ENCODE results near the gene ISYNA1. TPM values are rescaled to one million over a fixed set of nuclear protein-coding genes. Genes with fewer than 3 reads are reported as not detected.

ISYNA1 gene
- total RNA-seq, 1 donor from 2014 or later: 30.6 TPM

DNA sequence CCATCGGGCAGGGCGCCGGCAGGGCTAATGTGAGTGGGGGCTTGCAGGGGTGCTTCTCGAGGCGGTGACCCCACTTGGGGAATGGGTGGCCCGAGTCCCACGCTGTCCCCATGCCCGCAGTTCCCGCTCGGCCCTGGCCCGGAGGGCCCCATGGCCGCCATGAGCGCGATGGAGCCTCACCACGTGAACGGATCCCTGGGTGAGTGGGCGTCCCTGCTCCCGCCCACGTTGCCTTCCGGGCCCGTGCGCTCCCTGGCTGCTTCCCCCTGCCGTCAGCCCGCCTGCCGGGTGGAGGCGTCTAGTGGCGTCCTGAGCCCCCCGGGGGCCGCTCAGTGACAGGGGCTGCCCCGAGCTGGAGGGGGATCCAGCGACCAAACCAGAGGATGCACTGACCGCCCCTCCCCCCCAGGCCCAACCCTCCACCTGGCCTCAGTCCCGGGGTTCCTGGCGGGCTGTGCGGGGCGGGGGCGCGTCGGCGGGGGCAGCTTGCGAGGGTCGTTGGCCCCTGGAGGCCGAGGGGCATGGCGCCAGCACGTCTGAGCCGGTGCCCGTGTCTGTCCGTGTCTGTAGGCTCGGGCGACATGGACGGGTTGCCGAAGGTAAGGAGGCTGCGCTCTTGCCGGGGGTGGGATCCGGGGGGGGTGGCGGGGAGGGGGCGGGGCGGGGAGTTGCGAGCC is 4.8 kb downstream of the ISYNA1 start:
- ATAC-seq: no peak
- TF ChIP-seq, protein P1, sequence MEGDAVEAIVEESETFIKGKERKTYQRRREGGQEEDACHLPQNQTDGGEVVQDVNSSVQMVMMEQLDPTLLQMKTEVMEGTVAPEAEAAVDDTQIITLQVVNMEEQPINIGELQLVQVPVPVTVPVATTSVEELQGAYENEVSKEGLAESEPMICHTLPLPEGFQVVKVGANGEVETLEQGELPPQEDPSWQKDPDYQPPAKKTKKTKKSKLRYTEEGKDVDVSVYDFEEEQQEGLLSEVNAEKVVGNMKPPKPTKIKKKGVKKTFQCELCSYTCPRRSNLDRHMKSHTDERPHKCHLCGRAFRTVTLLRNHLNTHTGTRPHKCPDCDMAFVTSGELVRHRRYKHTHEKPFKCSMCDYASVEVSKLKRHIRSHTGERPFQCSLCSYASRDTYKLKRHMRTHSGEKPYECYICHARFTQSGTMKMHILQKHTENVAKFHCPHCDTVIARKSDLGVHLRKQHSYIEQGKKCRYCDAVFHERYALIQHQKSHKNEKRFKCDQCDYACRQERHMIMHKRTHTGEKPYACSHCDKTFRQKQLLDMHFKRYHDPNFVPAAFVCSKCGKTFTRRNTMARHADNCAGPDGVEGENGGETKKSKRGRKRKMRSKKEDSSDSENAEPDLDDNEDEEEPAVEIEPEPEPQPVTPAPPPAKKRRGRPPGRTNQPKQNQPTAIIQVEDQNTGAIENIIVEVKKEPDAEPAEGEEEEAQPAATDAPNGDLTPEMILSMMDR (IDR thresholded peaks at IDR 0.05): no peak
- no peak for DNase-seq

DNA sequence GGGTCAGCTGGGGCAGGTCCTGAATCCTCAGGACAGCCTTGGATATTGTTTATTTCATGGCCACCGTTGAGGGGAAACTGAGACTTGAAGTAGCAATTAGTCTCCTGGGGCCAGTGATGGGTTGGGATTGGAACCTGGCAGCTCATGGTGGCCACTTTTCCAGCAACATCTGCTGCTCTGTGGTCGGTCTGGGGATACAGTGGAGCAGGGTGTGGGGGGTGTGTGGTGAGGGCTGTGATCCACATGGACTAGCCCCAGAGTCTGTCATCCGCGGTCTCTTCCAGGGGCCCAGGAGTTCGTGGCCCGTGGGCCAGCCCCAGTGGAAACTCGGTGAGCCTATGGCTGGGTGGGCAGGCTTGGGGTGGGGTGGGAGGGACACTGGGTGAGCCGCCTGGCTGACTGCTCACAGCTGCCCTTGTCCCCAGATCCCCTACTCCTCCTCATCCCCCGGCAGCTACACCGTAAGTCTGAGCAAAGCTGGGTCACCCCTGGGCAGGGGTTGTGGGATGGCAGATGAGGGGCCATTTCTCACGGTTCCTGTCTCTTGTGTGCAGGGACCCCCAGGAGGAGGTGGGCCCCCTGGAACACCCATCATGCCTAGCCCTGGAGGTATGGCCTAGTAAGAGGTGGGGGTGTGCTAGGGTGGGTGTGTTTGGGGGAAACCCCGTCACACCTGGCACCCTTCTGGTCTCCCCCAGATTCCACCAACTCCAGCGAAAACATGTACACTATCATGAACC is 5.5 kb downstream of the ISYNA1 start:
- Histone ChIP-seq H3K27ac (no peak overlapping the region), H3K4me1 (peaks cover 47% of the 10 kb centered on the region), H3K27me3 (ENCODE audit: low read depth) (no peaks in the 10 kb centered on the region), H3K36me3 (peaks cover 19% of the 10 kb centered on the region), H3K9me3 (no peaks in the 10 kb centered on the region), H3K4me3 (peak overlapping the region; percentile 50)
- DNase-seq (no peak), ATAC-seq (no peak)
- TF ChIP-seq, protein P1 (IDR thresholded peaks at IDR 0.05): no peak
- intact Hi-C loops (cut with DNase I): no loop called here

More for the DNA sequence above, 4.8 kb downstream of the ISYNA1 start:
- intact Hi-C loops (cut with DNase I): no loop called here
- peaks cover 49% of the 10 kb centered on the region for H3K4me1 ChIP-seq
- H3K36me3 ChIP-seq: peaks cover 19% of the 10 kb centered on the region
- no peaks in the 10 kb centered on the region for H3K9me3 ChIP-seq
- no peak overlapping the region for H3K27ac ChIP-seq
- H3K27me3 ChIP-seq (ENCODE audit: low read depth): no peaks in the 10 kb centered on the region
- H3K4me3 ChIP-seq: peak overlapping the region; percentile 50

DNA sequence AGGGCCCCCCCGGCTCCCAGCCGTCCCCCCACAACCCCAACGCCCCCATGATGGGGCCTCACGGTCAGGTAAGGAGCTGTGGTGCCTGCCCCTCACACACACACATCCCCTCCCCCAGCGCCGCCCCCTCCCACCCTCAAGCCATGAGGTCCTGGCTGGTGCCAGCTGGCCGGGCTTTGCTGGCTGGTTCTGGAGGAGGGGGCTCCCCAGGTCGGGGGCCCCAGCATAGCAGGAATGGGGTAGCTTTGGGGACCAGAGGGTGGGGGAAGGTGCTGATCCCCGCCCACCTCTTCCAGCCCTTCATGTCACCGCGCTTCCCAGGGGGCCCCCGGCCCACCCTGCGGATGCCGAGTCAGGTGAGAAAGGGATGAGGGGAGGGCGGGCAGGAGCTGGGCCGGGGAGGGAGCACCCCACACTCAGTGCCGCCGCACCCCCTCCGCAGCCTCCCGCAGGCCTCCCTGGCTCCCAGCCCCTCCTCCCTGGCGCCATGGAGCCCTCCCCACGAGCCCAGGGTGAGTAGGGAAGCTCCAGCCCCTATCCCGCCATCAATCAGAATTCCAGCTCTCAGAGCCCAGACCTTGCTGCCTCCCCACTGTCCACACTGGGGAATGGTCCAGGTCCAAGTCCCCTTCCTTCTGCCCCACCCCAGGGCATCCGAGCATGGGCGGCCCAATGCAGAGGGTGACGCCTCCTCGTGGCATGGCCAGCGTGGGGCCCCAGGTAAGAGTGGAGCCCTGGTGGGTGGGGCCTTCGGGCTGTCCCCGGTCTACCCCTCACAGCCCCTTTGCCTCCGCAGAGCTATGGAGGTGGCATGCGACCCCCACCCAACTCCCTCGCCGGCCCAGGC is 6.4 kb downstream of the ISYNA1 start:
- TF ChIP-seq, protein P1 (IDR thresholded peaks at IDR 0.05): no peak
- H3K9me3 ChIP-seq: no peaks in the 10 kb centered on the region
- peaks cover 19% of the 10 kb centered on the region for H3K36me3 ChIP-seq
- H3K4me1 ChIP-seq: peaks cover 42% of the 10 kb centered on the region
- no peak overlapping the region for H3K4me3 ChIP-seq
- ATAC-seq (no peak), DNase-seq (no peak)
- no peak overlapping the region for H3K27ac ChIP-seq
- intact Hi-C loops (cut with DNase I): no loop called here
- H3K27me3 ChIP-seq (ENCODE audit: low read depth): no peaks in the 10 kb centered on the region

DNA sequence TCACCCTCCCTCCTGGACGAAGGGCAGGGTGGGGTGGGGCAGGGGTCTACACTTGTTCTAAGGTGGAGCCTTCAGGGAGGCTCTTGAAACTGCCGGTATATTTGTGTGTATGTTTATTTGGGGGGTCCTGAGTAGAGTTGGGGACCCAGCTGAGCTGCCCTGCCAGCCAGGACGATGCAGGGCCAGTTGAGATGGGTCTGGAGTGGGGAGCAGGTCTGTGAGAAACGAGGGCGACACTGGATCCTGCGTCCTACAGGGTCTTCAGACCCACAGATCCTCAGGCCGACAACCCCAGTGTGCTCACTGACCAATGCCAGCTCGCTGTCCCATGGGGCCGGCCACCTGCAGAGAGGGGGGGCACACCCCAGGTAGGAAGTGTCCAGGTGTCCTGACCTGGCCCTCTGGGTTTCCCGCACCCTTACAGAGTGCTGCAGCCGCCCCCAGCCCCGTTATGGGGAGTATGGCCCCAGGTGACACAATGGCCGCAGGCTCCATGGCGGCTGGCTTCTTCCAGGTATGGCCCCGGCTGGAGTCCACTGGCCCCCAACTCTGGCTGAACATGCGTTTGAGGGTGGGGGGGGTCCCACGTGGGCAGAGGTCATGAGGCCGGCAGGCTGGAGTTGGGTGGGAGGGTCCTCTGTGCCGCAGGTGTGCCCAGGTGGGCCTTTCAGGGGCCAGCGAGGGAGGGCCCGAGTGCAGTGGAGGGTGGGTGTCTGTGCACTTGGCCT is 7.4 kb downstream of the ISYNA1 start:
- TF ChIP-seq, protein P1 (IDR thresholded peaks at IDR 0.05): no peak
- Histone ChIP-seq H3K9me3 (no peaks in the 10 kb centered on the region), H3K4me1 (peaks cover 44% of the 10 kb centered on the region), H3K27me3 (ENCODE audit: low read depth) (no peaks in the 10 kb centered on the region), H3K27ac (no peak overlapping the region), H3K4me3 (no peak overlapping the region), H3K36me3 (peaks cover 13% of the 10 kb centered on the region)
- intact Hi-C loops (cut with DNase I): no loop called here
- no peak for DNase-seq
- ATAC-seq: no peak

All from lower lobe of right lung (tissue), 2 donors.